ENCODE data around the gene JTB.
"Not testable (repeated sequence)": the region's sequence is repeated elsewhere in the genome, so short reads cannot be mapped to it uniquely, and the experiment has no call there.

JTB gene

DNA sequence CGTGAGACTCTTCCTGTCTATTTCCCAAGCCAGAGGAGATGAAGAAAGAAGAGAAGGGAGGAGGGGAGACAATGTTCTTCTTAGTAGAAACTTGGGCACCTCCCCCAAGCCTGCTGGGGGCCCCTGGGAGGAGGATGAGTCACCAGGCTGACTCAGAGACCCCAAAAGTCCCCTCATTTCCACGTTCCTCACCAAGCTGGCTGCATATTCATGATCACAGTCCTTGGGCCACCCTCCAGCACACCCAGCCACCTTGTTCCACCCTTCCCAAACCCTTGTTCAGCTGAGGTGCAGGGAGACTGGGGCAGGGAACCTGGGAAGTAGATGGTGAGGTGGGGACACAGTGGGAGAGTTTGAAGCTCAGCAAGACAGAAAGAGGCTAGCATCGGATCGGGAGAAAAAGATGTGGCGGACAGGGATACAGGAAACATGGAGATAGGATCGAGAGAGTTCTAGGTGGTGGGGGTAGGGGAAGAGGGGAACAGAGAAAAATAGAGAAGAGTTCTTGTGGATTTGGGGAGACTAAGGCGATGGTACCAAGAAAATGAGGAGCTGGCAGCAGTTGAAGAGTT, 8.0 kb upstream of the JTB start:
- Histone ChIP-seq H3K14ac (ENCODE audit: low read length) (peak overlapping the region; percentile 85), H3K27ac (ENCODE audit: low read depth, low read length) (no peak overlapping the region), H3K79me1 (ENCODE audit: low read length) (peaks cover 9% of the 10 kb centered on the region), H3K79me2 (ENCODE audit: control insufficient read depth, insufficient read depth, low read length, poor library complexity) (peaks cover 7% of the 10 kb centered on the region), H2BK120ac (ENCODE audit: insufficient read depth, low read length, poor library complexity) (peak overlapping the region; percentile 73), H4K12ac (ENCODE audit: low read depth, low read length) (peak overlapping the region; percentile 90), H3K18ac (ENCODE audit: low read length) (peak overlapping the region; percentile 80), H3K23ac (ENCODE audit: low read length) (no peak overlapping the region), H2AFZ (ENCODE audit: insufficient read depth, low read length, poor library complexity) (peak overlapping the region; percentile 42), H4K8ac (ENCODE audit: low read depth, low read length) (peak overlapping the region; percentile 68), H3K4ac (ENCODE audit: low read depth, low read length) (peak overlapping the region; percentile 57), H3K4me1 (ENCODE audit: control insufficient read depth in 1 of 2, insufficient read depth in 2 of 2, low read length in 2 of 2) (peaks cover 3 to 4% of the 10 kb centered on the region in 2 experiments), H2BK12ac (ENCODE audit: low read length) (peak overlapping the region; percentile 27), H2BK5ac (ENCODE audit: low read depth, low read length, poor library complexity) (peak overlapping the region; percentile 78), H2AK5ac (ENCODE audit: low read length) (peak overlapping the region; percentile 98), H3K27me3 (ENCODE audit: insufficient read depth, low read length) (no peaks in the 10 kb centered on the region), H3K4me3 (ENCODE audit: low read depth, low read length) (peak overlapping the region; percentile 70), H3K9ac (ENCODE audit: low read length) (peak overlapping the region; percentile 83), H4K91ac (ENCODE audit: low read depth, low read length) (peak overlapping the region; percentile 90), H3K9me3 (ENCODE audit: insufficient read depth, low read depth, low read length) (no peaks in the 10 kb centered on the region), H3K36me3 (ENCODE audit: control insufficient read depth in 1 of 2, insufficient read depth in 2 of 2, low read length in 2 of 2) (peaks cover 3 to 15% of the 10 kb centered on the region in 2 experiments), H3K4me2 (ENCODE audit: low read length) (peak overlapping the region; percentile 98)
- DNase-seq: peak in 1 of 2 donors; percentile 36
- no CpG with 5 or more reads among the region's 7 CpGs for WGBS (ENCODE audit: extremely low coverage, insufficient coverage, insufficient read length)

DNA sequence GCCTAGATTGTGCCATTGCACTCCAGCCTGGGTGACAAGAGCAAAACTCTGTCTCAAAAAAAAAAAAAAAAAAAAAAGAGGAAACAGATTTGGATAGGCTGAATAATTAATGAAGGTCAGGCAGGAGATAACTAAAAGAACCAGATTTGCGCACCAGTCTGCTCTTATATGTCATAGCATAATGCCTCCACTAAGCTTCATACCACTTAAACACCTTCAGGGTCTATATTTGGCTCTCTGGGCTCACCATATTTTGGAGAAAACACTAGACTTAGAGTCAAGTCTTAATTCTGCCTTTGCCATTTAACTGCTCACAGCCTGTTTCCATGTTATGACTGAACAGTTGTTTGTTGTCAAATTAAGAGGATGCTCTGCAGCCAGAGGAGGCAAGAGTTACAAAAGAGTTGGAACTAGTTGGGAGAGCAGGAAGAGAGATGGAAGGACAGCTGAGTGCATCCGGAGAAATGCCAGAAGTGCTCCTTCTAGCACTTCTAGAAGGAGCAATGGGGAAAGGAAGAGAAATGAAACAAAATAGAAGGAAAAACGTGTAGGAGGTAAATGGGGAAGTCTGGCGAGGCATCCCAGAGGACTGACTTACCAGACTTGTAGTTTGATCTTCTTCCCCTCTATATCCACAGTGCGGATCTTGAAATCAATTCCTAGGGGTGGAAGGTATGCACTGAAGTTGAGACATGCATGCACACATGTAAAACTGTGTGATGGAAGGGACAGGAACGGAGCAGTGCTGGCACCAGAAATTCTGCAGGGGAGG, 6.8 kb upstream of the JTB start:
- Histone ChIP-seq H2BK5ac (ENCODE audit: low read depth, low read length, poor library complexity) (no peak overlapping the region), H4K12ac (ENCODE audit: low read depth, low read length) (no peak overlapping the region), H3K18ac (ENCODE audit: low read length) (no peak overlapping the region), H4K91ac (ENCODE audit: low read depth, low read length) (no peak overlapping the region), H3K4me3 (ENCODE audit: low read depth, low read length) (no peak overlapping the region), H3K14ac (ENCODE audit: low read length) (no peak overlapping the region), H3K79me2 (ENCODE audit: control insufficient read depth, insufficient read depth, low read length, poor library complexity) (peaks cover 7% of the 10 kb centered on the region), H3K27ac (ENCODE audit: low read depth, low read length) (no peak overlapping the region), H4K8ac (ENCODE audit: low read depth, low read length) (no peak overlapping the region), H3K9ac (ENCODE audit: low read length) (no peak overlapping the region), H2AK5ac (ENCODE audit: low read length) (no peak overlapping the region), H3K36me3 (ENCODE audit: control insufficient read depth in 1 of 2, insufficient read depth in 2 of 2, low read length in 2 of 2) (peaks cover 3 to 16% of the 10 kb centered on the region in 2 experiments), H3K23ac (ENCODE audit: low read length) (no peak overlapping the region), H2BK120ac (ENCODE audit: insufficient read depth, low read length, poor library complexity) (no peak overlapping the region), H3K4me1 (ENCODE audit: control insufficient read depth in 1 of 2, insufficient read depth in 2 of 2, low read length in 2 of 2) (peaks cover 3 to 4% of the 10 kb centered on the region in 2 experiments), H3K79me1 (ENCODE audit: low read length) (peaks cover 9% of the 10 kb centered on the region), H3K4ac (ENCODE audit: low read depth, low read length) (no peak overlapping the region), H2BK12ac (ENCODE audit: low read length) (no peak overlapping the region), H3K27me3 (ENCODE audit: insufficient read depth, low read length) (no peaks in the 10 kb centered on the region), H2AFZ (ENCODE audit: insufficient read depth, low read length, poor library complexity) (no peak overlapping the region), H3K9me3 (ENCODE audit: insufficient read depth, low read depth, low read length) (no peaks in the 10 kb centered on the region), H3K4me2 (ENCODE audit: low read length) (no peak overlapping the region)
- DNase-seq: no peak
- WGBS (ENCODE audit: extremely low coverage, insufficient coverage, insufficient read length): no CpG with 5 or more reads among the region's 6 CpGs

DNA sequence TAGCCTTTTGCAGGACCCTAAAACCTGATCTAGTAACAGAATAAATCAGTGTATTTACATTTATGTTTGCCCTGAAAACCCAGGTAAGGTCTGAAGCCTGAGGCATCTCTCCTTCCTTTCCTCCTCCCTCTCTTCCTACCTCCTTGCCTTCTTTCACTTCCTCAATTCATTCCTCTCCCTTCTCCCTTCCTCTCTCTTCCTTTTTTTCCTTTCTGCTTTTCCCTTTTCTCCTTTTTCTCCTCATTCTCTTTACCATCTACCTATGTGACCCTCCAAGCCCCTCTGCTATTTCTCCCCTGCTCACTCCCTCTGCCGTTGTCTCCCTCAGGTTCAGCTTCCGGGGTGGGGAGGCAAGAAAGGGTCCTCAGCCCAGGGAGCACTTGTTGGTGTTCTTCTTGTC, 4.3 kb upstream of the JTB start:
- H3K9ac ChIP-seq (ENCODE audit: low read length); H3K18ac ChIP-seq (ENCODE audit: low read length); H3K9me3 ChIP-seq (ENCODE audit: insufficient read depth, low read depth, low read length); H3K4me2 ChIP-seq (ENCODE audit: low read length); H2BK12ac ChIP-seq (ENCODE audit: low read length); H3K4me3 ChIP-seq (ENCODE audit: low read depth, low read length); H3K23ac ChIP-seq (ENCODE audit: low read length); H2BK120ac ChIP-seq (ENCODE audit: insufficient read depth, low read length, poor library complexity); H2BK5ac ChIP-seq (ENCODE audit: low read depth, low read length, poor library complexity); H3K27ac ChIP-seq (ENCODE audit: low read depth, low read length); H3K14ac ChIP-seq (ENCODE audit: low read length); H3K27me3 ChIP-seq (ENCODE audit: insufficient read depth, low read length); H4K8ac ChIP-seq (ENCODE audit: low read depth, low read length); H2AFZ ChIP-seq (ENCODE audit: insufficient read depth, low read length, poor library complexity); H4K91ac ChIP-seq (ENCODE audit: low read depth, low read length); H3K4me1 ChIP-seq (ENCODE audit: control insufficient read depth in 1 of 2, insufficient read depth in 2 of 2, low read length in 2 of 2); H2AK5ac ChIP-seq (ENCODE audit: low read length); DNase-seq; H4K12ac ChIP-seq (ENCODE audit: low read depth, low read length); H3K4ac ChIP-seq (ENCODE audit: low read depth, low read length): not testable (repeated sequence)
- Histone ChIP-seq H3K36me3 (ENCODE audit: control insufficient read depth in 1 of 2, insufficient read depth in 2 of 2, low read length in 2 of 2) (peaks cover 3 to 20% of the 10 kb centered on the region in 2 experiments), H3K79me1 (ENCODE audit: low read length) (peaks cover 18% of the 10 kb centered on the region), H3K79me2 (ENCODE audit: control insufficient read depth, insufficient read depth, low read length, poor library complexity) (peaks cover 15% of the 10 kb centered on the region)
- whole genome bisulfite sequencing (ENCODE audit: extremely low coverage, insufficient coverage, insufficient read length): no CpG with 5 or more reads among the region's 2 CpGs

DNA sequence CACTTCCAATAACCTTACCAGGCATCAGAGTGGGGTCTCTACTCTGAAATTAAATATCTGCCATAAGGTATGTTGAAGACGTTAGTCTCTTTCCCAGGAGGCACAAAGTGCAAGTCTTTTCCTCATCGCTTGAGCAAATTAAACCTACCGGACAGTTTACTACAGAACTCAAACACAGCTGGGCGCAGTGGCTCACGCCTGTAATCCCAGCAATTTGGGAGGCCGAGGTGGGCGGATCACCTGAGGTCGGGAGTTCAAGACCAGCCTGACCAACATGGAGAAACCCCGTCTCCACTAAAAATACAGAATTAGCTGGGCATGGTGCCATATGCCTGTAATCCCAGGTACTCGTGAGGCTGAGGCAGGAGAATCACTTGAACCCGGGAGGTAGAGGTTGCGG, 1.6 kb upstream of the JTB start:
- H3K14ac ChIP-seq (ENCODE audit: low read length); H3K9ac ChIP-seq (ENCODE audit: low read length); H2BK120ac ChIP-seq (ENCODE audit: insufficient read depth, low read length, poor library complexity); H3K4me3 ChIP-seq (ENCODE audit: low read depth, low read length); H2BK12ac ChIP-seq (ENCODE audit: low read length); H3K79me2 ChIP-seq (ENCODE audit: control insufficient read depth, insufficient read depth, low read length, poor library complexity); H3K23ac ChIP-seq (ENCODE audit: low read length); H3K9me3 ChIP-seq (ENCODE audit: insufficient read depth, low read depth, low read length); H3K18ac ChIP-seq (ENCODE audit: low read length); DNase-seq; H4K91ac ChIP-seq (ENCODE audit: low read depth, low read length); H4K12ac ChIP-seq (ENCODE audit: low read depth, low read length); H4K8ac ChIP-seq (ENCODE audit: low read depth, low read length); H2AFZ ChIP-seq (ENCODE audit: insufficient read depth, low read length, poor library complexity); H3K27me3 ChIP-seq (ENCODE audit: insufficient read depth, low read length); H2AK5ac ChIP-seq (ENCODE audit: low read length); H3K4me1 ChIP-seq (ENCODE audit: control insufficient read depth in 1 of 2, insufficient read depth in 2 of 2, low read length in 2 of 2); H3K4me2 ChIP-seq (ENCODE audit: low read length); H3K4ac ChIP-seq (ENCODE audit: low read depth, low read length); H3K79me1 ChIP-seq (ENCODE audit: low read length); H3K27ac ChIP-seq (ENCODE audit: low read depth, low read length); H2BK5ac ChIP-seq (ENCODE audit: low read depth, low read length, poor library complexity): not testable (repeated sequence)
- peaks cover 15 to 32% of the 10 kb centered on the region in 2 experiments for H3K36me3 ChIP-seq (ENCODE audit: control insufficient read depth in 1 of 2, insufficient read depth in 2 of 2, low read length in 2 of 2)
- WGBS (ENCODE audit: extremely low coverage, insufficient coverage, insufficient read length): no CpG with 5 or more reads among the region's 12 CpGs

Data from trophoblast cell (in vitro differentiated cells and primary cell).